GM18951 (cell line): Measurements from ENCODE around the gene CADM1.

Experiments used
- POLR2A ChIP-seq: IDR thresholded peaks from 4 replicates; pipeline ENCODE4 v1.6.1; 2011; ENCODE audit warnings: mild to moderate bottlenecking; ENCODE audit not compliant: insufficient read length, insufficient read depth; ENCODE audit errors: extremely low read depth
- in situ Hi-C: fragments of 300-500 bp; cut with MboI; formaldehyde crosslinking; loops from one replicate; pipeline ENCODE4 v1.12.0; 2022; ENCODE audit warnings: low sequenced_read_pairs, mixed read lengths, inconsistent platforms; ENCODE audit not compliant: unreplicated experiment

Gene CADM1

GRCh38 chr11:115502636-115503082 is 1.6 kb downstream of the CADM1 start:
- in situ Hi-C loops = no loop called here
- TF ChIP-seq POLR2A = no peak

- no peak for TF ChIP-seq POLR2A
- in situ Hi-C loops = no loop called here
Measured at GRCh38 chr11:115501893-115502589, 2.2 kb downstream of the CADM1 start.

GRCh38 chr11:115501502-115501892 is 2.7 kb downstream of the CADM1 start:
- in situ Hi-C loops = no loop called here
- no peak for TF ChIP-seq POLR2A

GRCh38 chr11:115500547-115501501 is 3.4 kb downstream of the CADM1 start:
- no peak for TF ChIP-seq POLR2A
- in situ Hi-C loops = no loop called here

- in situ Hi-C loops = no loop called here
- TF ChIP-seq POLR2A = no peak
Measured at GRCh38 chr11:115499891-115500290, 4.3 kb downstream of the CADM1 start.

GRCh38 chr11:115499241-115499799 is 4.9 kb downstream of the CADM1 start:
- in situ Hi-C loops = no loop called here
- TF ChIP-seq POLR2A = no peak

GRCh38 chr11:115498354-115498753 is 5.9 kb downstream of the CADM1 start:
- in situ Hi-C loops = no loop called here
- no peak for TF ChIP-seq POLR2A

GRCh38 chr11:115497303-115497702 is 6.9 kb downstream of the CADM1 start:
- in situ Hi-C loops = no loop called here
- no peak for TF ChIP-seq POLR2A

- TF ChIP-seq POLR2A = no peak
- in situ Hi-C loops = no loop called here
Measured at GRCh38 chr11:115496892-115497291, 7.3 kb downstream of the CADM1 start.

GRCh38 chr11:115493905-115494304 is 10.3 kb downstream of the CADM1 start:
- in situ Hi-C loops = no loop called here
- TF ChIP-seq POLR2A = no peak

GRCh38 chr11:115493488-115493887 is 10.7 kb downstream of the CADM1 start:
- in situ Hi-C loops = no loop called here

GRCh38 chr11:115489466-115489865 is 14.7 kb downstream of the CADM1 start:
- in situ Hi-C loops = no loop called here
- no peak for TF ChIP-seq POLR2A

More at GRCh38 chr11:115493488-115493887, 10.7 kb downstream of the CADM1 start:
- TF ChIP-seq POLR2A = no peak

GRCh38 chr11:115488945-115489344 is 15.3 kb downstream of the CADM1 start:
- no peak for TF ChIP-seq POLR2A
- in situ Hi-C loops = no loop called here
